ENCODE data around the gene KLHL18. TPM values are rescaled to one million over a fixed set of nuclear protein-coding genes. Genes with fewer than 3 reads are reported as not detected.
A peak's percentile ranks its signal among the peaks of the same experiment; 100 is the strongest.

The KLHL18 gene
- total RNA-seq, 5 donors from 2014 or later (not counting 1 experiment from before 2014, with no cell fraction given), result 20.2 to 41.3 (median 25.7) TPM

DNA sequence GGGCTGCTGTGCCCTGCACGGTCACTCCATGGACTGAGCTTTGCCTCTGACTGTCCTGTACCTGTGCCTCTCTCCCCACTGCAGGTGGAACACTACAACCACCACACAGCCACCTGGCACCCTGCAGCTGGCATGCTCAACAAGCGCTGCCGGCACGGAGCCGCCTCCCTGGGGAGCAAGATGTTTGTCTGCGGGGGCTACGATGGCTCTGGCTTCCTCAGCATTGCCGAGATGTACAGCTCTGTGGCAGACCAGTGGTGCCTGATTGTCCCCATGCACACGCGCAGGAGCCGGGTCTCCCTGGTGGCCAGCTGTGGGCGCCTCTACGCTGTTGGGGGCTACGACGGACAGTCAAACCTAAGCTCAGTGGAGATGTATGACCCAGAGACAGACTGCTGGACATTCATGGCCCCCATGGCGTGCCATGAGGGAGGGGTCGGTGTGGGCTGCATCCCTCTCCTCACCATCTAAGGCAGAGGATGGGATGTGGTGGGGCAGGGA lies 60.8 kb downstream of the KLHL18 start:
- Histone ChIP-seq H3K27ac (ENCODE audit: low read length) (no peak overlapping the region), H3K27me3 (replicated peaks in 1 of 2; ENCODE audit: control insufficient read depth in 2 of 2, extremely low read depth in 1 of 2, insufficient read depth in 2 of 2, low read length in 1 of 2) (no peaks in the 10 kb centered on the region), H3K36me3 (ENCODE audit: control insufficient read depth in 2 of 2, extremely low read depth in 1 of 2, insufficient read depth in 1 of 2, low read length in 1 of 2) (peaks cover 9 to 42% of the 10 kb centered on the region in 2 donors), H3K4me3 (ENCODE audit: control insufficient read depth in 1 of 2, extremely low read depth in 1 of 2, low read length in 1 of 2) (no peak overlapping the region), H3K9me3 (no peaks in the 10 kb centered on the region), H3K4me1 (ENCODE audit: control insufficient read depth in 1 of 2, extremely low read depth in 1 of 2, insufficient read depth in 2 of 2, low read length in 2 of 2) (no peaks in the 10 kb centered on the region)
- DNase-seq, result no peak
- Mint-ChIP-seq H3K4me1 (peaks cover 8 to 11% (median 10%) of the 10 kb centered on the region in 3 donors), H3K36me3 (peaks cover 43% of the 10 kb centered on the region), H3K27me3 (no peaks in the 10 kb centered on the region), H3K9me3 (no peaks in the 10 kb centered on the region), H3K27ac (no peak overlapping the region), H3K4me3 (no peak overlapping the region)
- POLR2A ChIA-PET, result interaction anchor here in 1 of 2 donors (0.8 kb wide), 1 partner anchor 62 kb away, joined by 3 read pairs; no protein-coding TSS in a partner anchor
- WGBS (ENCODE audit: insufficient coverage), result 96% methylated on average over 15 of the region's 17 CpGs
- CTCF ChIA-PET, result no interaction called here
- ATAC-seq (replicated peaks in 1 of 4), result no peak

- no peak overlapping the region for H3K4me3 Mint-ChIP-seq
- Histone ChIP-seq H3K36me3 (ENCODE audit: control insufficient read depth in 2 of 2, extremely low read depth in 1 of 2, insufficient read depth in 1 of 2, low read length in 1 of 2) (peaks cover 9 to 30% of the 10 kb centered on the region in 2 donors), H3K27me3 (replicated peaks in 1 of 2; ENCODE audit: control insufficient read depth in 2 of 2, extremely low read depth in 1 of 2, insufficient read depth in 2 of 2, low read length in 1 of 2) (no peaks in the 10 kb centered on the region), H3K4me3 (ENCODE audit: control insufficient read depth in 1 of 2, extremely low read depth in 1 of 2, low read length in 1 of 2) (no peak overlapping the region), H3K9me3 (no peaks in the 10 kb centered on the region), H3K4me1 (ENCODE audit: control insufficient read depth in 1 of 2, extremely low read depth in 1 of 2, insufficient read depth in 2 of 2, low read length in 2 of 2) (no peaks in the 10 kb centered on the region), H3K27ac (ENCODE audit: low read length) (no peak overlapping the region)
- H3K36me3 Mint-ChIP-seq, result peaks cover 33% of the 10 kb centered on the region
- POLR2A ChIA-PET, result no interaction called here
- H3K27me3 Mint-ChIP-seq, result no peaks in the 10 kb centered on the region
- CTCF ChIA-PET, result no interaction called here
- DNase-seq (no peak), ATAC-seq (replicated peaks in 1 of 4) (no peak)
- peaks cover 8 to 11% (median 10%) of the 10 kb centered on the region in 3 donors for H3K4me1 Mint-ChIP-seq
- WGBS (ENCODE audit: insufficient coverage), result 78% methylated on average over 5 of the region's 6 CpGs
- H3K27ac Mint-ChIP-seq, result peak overlapping the region in 1 of 2 donors; percentile 34
- no peaks in the 10 kb centered on the region for H3K9me3 Mint-ChIP-seq
These were observed 62.2 kb downstream of the KLHL18 start for GRCh38 chr3:47344971-47345370.

GRCh38 chr3:47347217-47347801 lies 64.6 kb downstream of the KLHL18 start:
- CTCF ChIA-PET, result no interaction called here
- H3K36me3 Mint-ChIP-seq, result peaks cover 23% of the 10 kb centered on the region
- DNase-seq, result no peak
- H3K9me3 Mint-ChIP-seq, result no peaks in the 10 kb centered on the region
- H3K27ac Mint-ChIP-seq, result no peak overlapping the region
- POLR2A ChIA-PET, result interaction anchor here in 1 of 2 donors (0.6 kb wide), 1 partner anchor 172 kb away, joined by 11 read pairs; no protein-coding TSS in a partner anchor
- peaks cover 9 to 15% of the 10 kb centered on the region in 2 donors for H3K36me3 ChIP-seq (ENCODE audit: control insufficient read depth in 2 of 2, extremely low read depth in 1 of 2, insufficient read depth in 1 of 2, low read length in 1 of 2)
- H3K27me3 Mint-ChIP-seq, result no peaks in the 10 kb centered on the region
- H3K27ac ChIP-seq (ENCODE audit: low read length), result no peak overlapping the region
- H3K9me3 ChIP-seq, result no peaks in the 10 kb centered on the region
- no peak for ATAC-seq (replicated peaks in 1 of 4)
- H3K4me1 Mint-ChIP-seq, result peaks cover 8 to 11% (median 10%) of the 10 kb centered on the region in 3 donors
- H3K4me1 ChIP-seq (ENCODE audit: control insufficient read depth in 1 of 2, extremely low read depth in 1 of 2, insufficient read depth in 2 of 2, low read length in 2 of 2), result no peaks in the 10 kb centered on the region
- 7% methylated on average over 1 of the region's 4 CpGs for WGBS (ENCODE audit: insufficient coverage)
- H3K4me3 Mint-ChIP-seq, result no peak overlapping the region
- H3K4me3 ChIP-seq (ENCODE audit: control insufficient read depth in 1 of 2, extremely low read depth in 1 of 2, low read length in 1 of 2), result no peak overlapping the region
- H3K27me3 ChIP-seq (replicated peaks in 1 of 2; ENCODE audit: control insufficient read depth in 2 of 2, extremely low read depth in 1 of 2, insufficient read depth in 2 of 2, low read length in 1 of 2), result no peaks in the 10 kb centered on the region

DNA sequence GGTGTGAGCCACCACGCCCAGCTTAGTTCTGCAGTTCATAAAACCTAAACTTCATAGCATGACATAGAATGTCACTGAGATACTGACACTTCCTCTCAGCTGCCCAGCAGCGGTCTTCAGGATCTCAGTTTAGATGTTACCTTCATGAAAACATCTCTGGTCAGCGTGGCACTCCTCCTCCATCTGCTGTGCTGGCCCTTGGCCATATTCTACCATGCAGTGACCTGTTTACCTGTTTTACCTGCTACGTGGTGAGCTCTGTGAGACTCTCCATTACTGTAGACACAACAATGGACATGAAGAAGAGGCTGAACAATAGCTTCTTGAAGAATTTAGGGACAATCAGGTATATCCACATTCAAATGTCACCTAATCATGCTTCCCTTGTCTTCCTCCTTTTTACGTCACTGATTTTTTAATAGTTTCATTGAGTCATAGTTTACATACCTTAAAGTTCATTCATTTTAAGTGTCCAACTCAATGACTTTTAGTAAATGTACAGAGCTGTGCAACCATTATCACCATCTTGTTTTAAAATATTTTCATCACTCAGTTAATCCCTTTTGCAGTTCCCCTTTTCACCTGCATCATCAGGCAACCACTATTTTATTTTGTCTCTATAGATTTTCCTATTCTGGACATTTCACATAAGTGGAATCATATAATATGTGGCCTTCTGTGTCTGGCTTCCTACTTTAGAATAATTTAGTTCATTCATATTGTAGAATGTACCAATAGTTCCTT lies 65.8 kb downstream of the KLHL18 start:
- Mint-ChIP-seq H3K4me1 (peaks cover 8 to 11% (median 10%) of the 10 kb centered on the region in 3 donors), H3K27ac (no peak overlapping the region), H3K27me3 (no peaks in the 10 kb centered on the region), H3K36me3 (peaks cover 17% of the 10 kb centered on the region), H3K9me3 (no peaks in the 10 kb centered on the region), H3K4me3 (no peak overlapping the region)
- ChIA-PET CTCF (no interaction called here), POLR2A (no interaction called here)
- Histone ChIP-seq H3K36me3 (ENCODE audit: control insufficient read depth in 2 of 2, extremely low read depth in 1 of 2, insufficient read depth in 1 of 2, low read length in 1 of 2) (peaks cover 9% of the 10 kb centered on the region in 2 donors), H3K4me3 (ENCODE audit: control insufficient read depth in 1 of 2, extremely low read depth in 1 of 2, low read length in 1 of 2) (no peak overlapping the region), H3K27ac (ENCODE audit: low read length) (no peak overlapping the region), H3K27me3 (replicated peaks in 1 of 2; ENCODE audit: control insufficient read depth in 2 of 2, extremely low read depth in 1 of 2, insufficient read depth in 2 of 2, low read length in 1 of 2) (no peaks in the 10 kb centered on the region), H3K9me3 (no peaks in the 10 kb centered on the region), H3K4me1 (ENCODE audit: control insufficient read depth in 1 of 2, extremely low read depth in 1 of 2, insufficient read depth in 2 of 2, low read length in 2 of 2) (no peaks in the 10 kb centered on the region)
- WGBS (ENCODE audit: insufficient coverage), result 91% methylated on average over 4 of the region's 5 CpGs
- no peak for DNase-seq
- no peak for ATAC-seq (replicated peaks in 1 of 4)

DNA sequence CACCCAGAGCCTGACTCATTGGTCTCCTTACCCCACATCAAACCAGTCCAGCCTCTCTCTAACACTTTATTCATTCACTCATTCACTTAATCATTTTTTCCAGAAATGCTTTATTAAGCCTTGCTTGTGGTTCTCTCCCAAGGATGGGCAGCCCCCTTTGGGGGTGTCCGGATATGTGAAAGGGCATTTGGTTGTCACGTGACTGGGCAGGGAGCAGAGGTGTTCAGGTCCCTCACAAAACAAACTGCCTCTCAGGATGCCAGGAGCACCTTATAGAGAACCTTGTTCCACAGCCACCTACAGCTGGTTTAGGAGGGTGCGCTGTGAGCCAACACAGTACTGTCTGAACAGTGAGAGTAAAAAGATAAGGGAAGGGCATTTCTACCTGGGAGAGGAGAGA lies 72.3 kb downstream of the KLHL18 start:
- ChIA-PET CTCF (no interaction called here), POLR2A (interaction anchor here in 1 of 2 donors (0.5 kb wide), 1 partner anchor 401 kb away, joined by 6 read pairs; no protein-coding TSS in a partner anchor)
- Histone ChIP-seq H3K27ac (ENCODE audit: low read length) (no peak overlapping the region), H3K4me3 (ENCODE audit: control insufficient read depth in 1 of 2, extremely low read depth in 1 of 2, low read length in 1 of 2) (no peak overlapping the region), H3K27me3 (replicated peaks in 1 of 2; ENCODE audit: control insufficient read depth in 2 of 2, extremely low read depth in 1 of 2, insufficient read depth in 2 of 2, low read length in 1 of 2) (peaks cover 0 to 2% of the 10 kb centered on the region in 2 experiments), H3K36me3 (ENCODE audit: control insufficient read depth in 2 of 2, extremely low read depth in 1 of 2, insufficient read depth in 1 of 2, low read length in 1 of 2) (no peaks in the 10 kb centered on the region), H3K4me1 (ENCODE audit: control insufficient read depth in 1 of 2, extremely low read depth in 1 of 2, insufficient read depth in 2 of 2, low read length in 2 of 2) (no peaks in the 10 kb centered on the region), H3K9me3 (no peaks in the 10 kb centered on the region)
- ATAC-seq (replicated peaks in 1 of 4) (no peak), DNase-seq (no peak)
- H3K4me3 Mint-ChIP-seq, result no peak overlapping the region
- no peaks in the 10 kb centered on the region for H3K27me3 Mint-ChIP-seq
- no peak overlapping the region for H3K27ac Mint-ChIP-seq
- no CpG with 5 or more reads among the region's 3 CpGs for WGBS (ENCODE audit: insufficient coverage)
- peaks cover under 1% of the 10 kb centered on the region for H3K36me3 Mint-ChIP-seq
- H3K9me3 Mint-ChIP-seq, result peaks cover 5 to 11% (median 10%) of the 10 kb centered on the region in 3 donors
- no peaks in the 10 kb centered on the region for H3K4me1 Mint-ChIP-seq

GRCh38 chr3:47356201-47356600 lies 73.5 kb downstream of the KLHL18 start:
- ATAC-seq (replicated peaks in 1 of 4) (no peak), DNase-seq (no peak)
- no peaks in the 10 kb centered on the region for H3K27me3 Mint-ChIP-seq
- Histone ChIP-seq H3K27ac (ENCODE audit: low read length) (no peak overlapping the region), H3K4me3 (ENCODE audit: control insufficient read depth in 1 of 2, extremely low read depth in 1 of 2, low read length in 1 of 2) (no peak overlapping the region), H3K36me3 (ENCODE audit: control insufficient read depth in 2 of 2, extremely low read depth in 1 of 2, insufficient read depth in 1 of 2, low read length in 1 of 2) (no peaks in the 10 kb centered on the region), H3K4me1 (ENCODE audit: control insufficient read depth in 1 of 2, extremely low read depth in 1 of 2, insufficient read depth in 2 of 2, low read length in 2 of 2) (no peaks in the 10 kb centered on the region), H3K9me3 (no peaks in the 10 kb centered on the region), H3K27me3 (replicated peaks in 1 of 2; ENCODE audit: control insufficient read depth in 2 of 2, extremely low read depth in 1 of 2, insufficient read depth in 2 of 2, low read length in 1 of 2) (peaks cover 0 to 2% of the 10 kb centered on the region in 2 experiments)
- H3K4me3 Mint-ChIP-seq, result no peak overlapping the region
- no peak overlapping the region for H3K27ac Mint-ChIP-seq
- peaks cover 5 to 15% (median 11%) of the 10 kb centered on the region in 3 donors for H3K9me3 Mint-ChIP-seq
- ChIA-PET CTCF (no interaction called here), POLR2A (no interaction called here)
- WGBS (ENCODE audit: insufficient coverage), result 94% methylated on average over 31 of the region's 31 CpGs
- peaks cover 0 to 4% (median 0%) of the 10 kb centered on the region in 3 donors for H3K4me1 Mint-ChIP-seq
- H3K36me3 Mint-ChIP-seq, result peaks cover 4% of the 10 kb centered on the region
